Osteocyte (in vitro differentiated cells): ENCODE measurements around the gene SLC18A3. TPM values are rescaled to one million over a fixed set of nuclear protein-coding genes. Genes with fewer than 3 reads are reported as not detected.
A peak's percentile ranks its signal among the peaks of the same experiment; 100 is the strongest.

Experiments used
- DNase-seq: peaks from one replicate; pipeline ENCODE4 v3.0.0; 2021; ENCODE audit warnings: mixed read lengths; ENCODE audit not compliant: unreplicated experiment; ENCODE audit errors: extremely low spot score
- H3K27ac Mint-ChIP-seq: one replicate; pipeline ENCODE4 v1.8.0; 2021; ENCODE audit warnings: mild to moderate bottlenecking, mixed read lengths; ENCODE audit not compliant: unreplicated experiment
- H3K27me3 Mint-ChIP-seq: one replicate; pipeline ENCODE4 v1.8.0; 2021; ENCODE audit warnings: mixed read lengths; ENCODE audit not compliant: unreplicated experiment
- H3K36me3 Mint-ChIP-seq: one replicate; pipeline ENCODE4 v1.8.0; 2021; ENCODE audit warnings: mixed read lengths; ENCODE audit not compliant: unreplicated experiment
- H3K4me1 Mint-ChIP-seq: one replicate; pipeline ENCODE4 v1.8.0; 2021; ENCODE audit warnings: mixed read lengths; ENCODE audit not compliant: unreplicated experiment
- H3K4me3 Mint-ChIP-seq: one replicate; pipeline ENCODE4 v1.8.0; 2021; ENCODE audit warnings: mild to moderate bottlenecking, moderate library complexity, mixed read lengths; ENCODE audit not compliant: unreplicated experiment
- H3K9me3 Mint-ChIP-seq: one replicate; pipeline ENCODE4 v1.8.0; 2021; ENCODE audit warnings: mixed read lengths; ENCODE audit not compliant: unreplicated experiment
- total RNA-seq: library from RNA; stranded (reverse); gene quantifications from 2 replicates; pipeline ENCODE4 v1.2.1, GENCODE V29; 2021
- TF ChIP-seq, protein P1 (sequence below): fragments of 200-600 bp; sonication (generic); IDR thresholded peaks from 2 replicates; pipeline ENCODE4 v1.5.0; 2021; ENCODE audit warnings: antibody characterized with exemption, mild to moderate bottlenecking, moderate library complexity

Gene SLC18A3
- total RNA-seq, 1 donor from 2014 or later: 0.32 TPM

- H3K27ac Mint-ChIP-seq: no peak overlapping the region
- no peaks in the 10 kb centered on the region for H3K36me3 Mint-ChIP-seq
- DNase-seq: no peak
- peaks cover 40% of the 10 kb centered on the region for H3K4me1 Mint-ChIP-seq
- TF ChIP-seq, protein P1, sequence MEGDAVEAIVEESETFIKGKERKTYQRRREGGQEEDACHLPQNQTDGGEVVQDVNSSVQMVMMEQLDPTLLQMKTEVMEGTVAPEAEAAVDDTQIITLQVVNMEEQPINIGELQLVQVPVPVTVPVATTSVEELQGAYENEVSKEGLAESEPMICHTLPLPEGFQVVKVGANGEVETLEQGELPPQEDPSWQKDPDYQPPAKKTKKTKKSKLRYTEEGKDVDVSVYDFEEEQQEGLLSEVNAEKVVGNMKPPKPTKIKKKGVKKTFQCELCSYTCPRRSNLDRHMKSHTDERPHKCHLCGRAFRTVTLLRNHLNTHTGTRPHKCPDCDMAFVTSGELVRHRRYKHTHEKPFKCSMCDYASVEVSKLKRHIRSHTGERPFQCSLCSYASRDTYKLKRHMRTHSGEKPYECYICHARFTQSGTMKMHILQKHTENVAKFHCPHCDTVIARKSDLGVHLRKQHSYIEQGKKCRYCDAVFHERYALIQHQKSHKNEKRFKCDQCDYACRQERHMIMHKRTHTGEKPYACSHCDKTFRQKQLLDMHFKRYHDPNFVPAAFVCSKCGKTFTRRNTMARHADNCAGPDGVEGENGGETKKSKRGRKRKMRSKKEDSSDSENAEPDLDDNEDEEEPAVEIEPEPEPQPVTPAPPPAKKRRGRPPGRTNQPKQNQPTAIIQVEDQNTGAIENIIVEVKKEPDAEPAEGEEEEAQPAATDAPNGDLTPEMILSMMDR: no peak
- no peak overlapping the region for H3K4me3 Mint-ChIP-seq
- peaks cover 13% of the 10 kb centered on the region for H3K9me3 Mint-ChIP-seq
- H3K27me3 Mint-ChIP-seq: no peaks in the 10 kb centered on the region
Measured at GRCh38 chr10:49577182-49577925, 32.8 kb upstream of the SLC18A3 start.

GRCh38 chr10:49578392-49578791 is 31.7 kb upstream of the SLC18A3 start:
- Mint-ChIP-seq H3K4me3 (no peak overlapping the region), H3K36me3 (no peaks in the 10 kb centered on the region), H3K27ac (no peak overlapping the region), H3K27me3 (no peaks in the 10 kb centered on the region), H3K4me1 (peaks cover 39% of the 10 kb centered on the region), H3K9me3 (peaks cover 13% of the 10 kb centered on the region)
- TF ChIP-seq, protein P1: no peak
- no peak for DNase-seq

DNA sequence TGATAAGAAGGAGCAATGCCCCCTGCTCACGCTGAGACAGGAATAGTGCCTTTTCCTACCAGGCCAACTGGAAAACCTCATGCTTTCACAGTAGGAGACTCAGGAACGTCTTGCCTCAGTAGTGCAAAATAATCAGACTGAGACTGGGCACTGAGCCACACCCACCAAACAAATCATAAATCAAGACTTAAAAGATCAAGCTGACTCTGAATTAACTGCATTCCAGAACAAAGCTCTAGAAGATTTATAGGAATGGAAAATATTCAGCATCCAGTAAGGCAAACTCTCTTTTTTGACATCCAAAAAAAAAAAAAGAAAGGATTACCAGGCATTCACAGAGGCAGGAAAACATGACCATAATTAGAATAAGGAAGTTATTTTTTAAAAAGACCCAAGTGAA is 30.5 kb upstream of the SLC18A3 start:
- H3K4me3 Mint-ChIP-seq: no peak overlapping the region
- peak overlapping the region; percentile 76 for H3K27ac Mint-ChIP-seq
- H3K4me1 Mint-ChIP-seq: peaks cover 47% of the 10 kb centered on the region
- peaks cover 13% of the 10 kb centered on the region for H3K9me3 Mint-ChIP-seq
- no peaks in the 10 kb centered on the region for H3K36me3 Mint-ChIP-seq
- DNase-seq: no peak
- H3K27me3 Mint-ChIP-seq: no peaks in the 10 kb centered on the region
- TF ChIP-seq, protein P1: no peak

DNA sequence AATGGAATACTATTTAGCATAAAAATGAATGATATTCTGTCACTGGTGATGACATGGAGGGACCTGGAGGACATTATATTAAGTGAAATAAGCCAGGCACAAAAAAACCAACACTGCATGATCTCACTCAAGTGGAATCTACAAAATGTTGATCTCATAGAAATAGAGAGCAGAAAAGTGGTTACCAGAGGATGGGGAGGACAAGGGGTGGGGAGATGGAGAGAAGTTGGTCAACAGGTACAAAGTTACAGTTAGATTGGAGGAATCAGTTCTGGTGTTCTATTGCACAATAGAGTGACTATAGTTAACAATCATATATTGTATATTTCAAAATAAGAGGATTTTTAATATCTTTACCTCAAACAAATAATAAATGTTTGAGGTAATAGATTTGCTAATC is 24.7 kb upstream of the SLC18A3 start:
- Mint-ChIP-seq H3K4me3 (no peak overlapping the region), H3K9me3 (peaks cover 3% of the 10 kb centered on the region), H3K27ac (peak overlapping the region; percentile 64), H3K4me1 (peaks cover 42% of the 10 kb centered on the region), H3K36me3 (no peaks in the 10 kb centered on the region), H3K27me3 (no peaks in the 10 kb centered on the region)
- DNase-seq: no peak
- TF ChIP-seq, protein P1: no peak

DNA sequence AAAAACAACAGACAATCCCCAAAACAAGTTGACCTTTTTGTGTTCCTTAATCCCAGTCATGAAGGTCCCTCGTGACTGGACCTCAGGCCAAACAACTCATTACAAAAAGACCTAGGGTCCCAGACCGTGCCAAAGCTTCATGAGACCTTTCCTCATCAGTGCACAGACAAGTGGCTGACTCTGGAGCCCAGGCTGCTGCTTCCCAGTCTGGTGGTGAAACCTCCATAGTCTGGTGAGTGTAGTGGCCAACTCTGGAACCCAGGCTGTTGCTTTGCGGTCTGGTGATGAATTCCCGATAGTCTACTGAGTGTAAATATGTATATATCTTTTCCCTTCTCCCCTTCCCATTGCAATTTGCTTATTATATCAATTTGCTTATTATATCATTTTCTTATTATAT is 22.1 kb upstream of the SLC18A3 start:
- TF ChIP-seq, protein P1: no peak
- Mint-ChIP-seq H3K27me3 (no peaks in the 10 kb centered on the region), H3K36me3 (no peaks in the 10 kb centered on the region), H3K27ac (no peak overlapping the region), H3K9me3 (no peaks in the 10 kb centered on the region), H3K4me1 (peaks cover 25% of the 10 kb centered on the region), H3K4me3 (no peak overlapping the region)
- peak; percentile 53 for DNase-seq
